NCI-H2196 treated with DMSO at 0.1 percent for 48 hours (cell line): ENCODE measurements around the gene PARP11.
"Not testable (repeated sequence)": the region's sequence is repeated elsewhere in the genome, so short reads cannot be mapped to it uniquely, and the experiment has no call there.

Experiments
- DNase-seq: peaks from one replicate; lab custom pipeline; 2025; ENCODE audit not compliant: unreplicated experiment; lab: John Stamatoyannopoulos, UW

The PARP11 gene

GRCh38 chr12:3884671-3885070 is 11.5 kb upstream of the PARP11 start:
- DNase-seq = no peak

- DNase-seq = no peak
Observed at GRCh38 chr12:3882896-3883564, 9.8 kb upstream of the PARP11 start.

- DNase-seq = no peak
Observed at GRCh38 chr12:3882406-3882805, 9.2 kb upstream of the PARP11 start.

- DNase-seq = no peak
Observed at GRCh38 chr12:3881281-3881950, 8.2 kb upstream of the PARP11 start.

GRCh38 chr12:3879846-3880245 is 6.6 kb upstream of the PARP11 start:
- DNase-seq = no peak

GRCh38 chr12:3871356-3871755 is 1.8 kb downstream of the PARP11 start:
- DNase-seq = no peak

GRCh38 chr12:3869865-3870264 is 3.3 kb downstream of the PARP11 start:
- no peak for DNase-seq

GRCh38 chr12:3869433-3869832 is 3.8 kb downstream of the PARP11 start:
- no peak for DNase-seq

GRCh38 chr12:3863756-3864155 is 9.4 kb downstream of the PARP11 start:
- DNase-seq = no peak

GRCh38 chr12:3842517-3842916 is 30.7 kb downstream of the PARP11 start:
- no peak for DNase-seq

GRCh38 chr12:3841783-3842182 is 31.4 kb downstream of the PARP11 start:
- DNase-seq = no peak

GRCh38 chr12:3840833-3841232 is 32.4 kb downstream of the PARP11 start:
- DNase-seq = not testable (repeated sequence)

GRCh38 chr12:3839745-3840144 is 33.5 kb downstream of the PARP11 start:
- DNase-seq = not testable (repeated sequence)

- not testable (repeated sequence) for DNase-seq
Observed at GRCh38 chr12:3838701-3839548, 34.3 kb downstream of the PARP11 start.

GRCh38 chr12:3838076-3838475 is 35.1 kb downstream of the PARP11 start:
- DNase-seq = no peak

- no peak for DNase-seq
Observed at GRCh38 chr12:3837049-3837448, 36.1 kb downstream of the PARP11 start.

- no peak for DNase-seq
Observed at GRCh38 chr12:3836641-3837040, 36.6 kb downstream of the PARP11 start.

- no peak for DNase-seq
Observed at GRCh38 chr12:3835914-3836313, 37.3 kb downstream of the PARP11 start.

- no peak for DNase-seq
Observed at GRCh38 chr12:3834774-3835173, 38.4 kb downstream of the PARP11 start.

- DNase-seq = no peak
Observed at GRCh38 chr12:3833670-3834310, 39.4 kb downstream of the PARP11 start.

- no peak for DNase-seq
Observed at GRCh38 chr12:3832738-3833137, 40.5 kb downstream of the PARP11 start.
